ENCODE data around the gene ACKR2. TPM values are rescaled to one million over a fixed set of nuclear protein-coding genes. Genes with fewer than 3 reads are reported as not detected.
A peak's percentile ranks its signal among the peaks of the same experiment; 100 is the strongest.

Gene ACKR2
- total and polyA plus RNA-seq, 4 donors, result 1.1 to 5.7 (median 3.5) TPM

GRCh38 chr3:42865256-42865655 lies 56.0 kb downstream of the ACKR2 start:
- no peaks in the 10 kb centered on the region for H3K27me3 ChIP-seq (ENCODE audit: control insufficient read depth in 3 of 3, insufficient read depth in 3 of 3, low read length in 2 of 3)
- H3K36me3 ChIP-seq (ENCODE audit: control insufficient read depth in 4 of 4, insufficient read depth in 4 of 4, low read length in 4 of 4), result no peaks in the 10 kb centered on the region
- DNase-seq (no peak), ATAC-seq (ENCODE audit: insufficient read depth, low FRiP score) (no peak)
- no peaks in the 10 kb centered on the region for H3K4me1 ChIP-seq (ENCODE audit: control insufficient read depth in 5 of 5, insufficient read depth in 5 of 5, low read length in 5 of 5)
- WGBS, 2 donors, result 95 to 97% methylated on average over 8 of the region's 8 CpGs
- TF ChIP-seq CTCF (IDR thresholded peaks at IDR 0.05; ENCODE audit: control extremely low read depth, extremely low read depth), result no peak
- no peaks in the 10 kb centered on the region for H3K9me3 ChIP-seq (ENCODE audit: control insufficient read depth in 4 of 4, insufficient read depth in 3 of 4, low read length in 3 of 4)
- no peak overlapping the region for H3K9ac ChIP-seq (ENCODE audit: insufficient read depth in 1 of 2, low read length in 2 of 2)
- H3K27ac ChIP-seq (ENCODE audit: low read depth in 1 of 2, low read length in 1 of 2), result no peak overlapping the region
- H3K4me3 ChIP-seq, result no peak overlapping the region

DNA sequence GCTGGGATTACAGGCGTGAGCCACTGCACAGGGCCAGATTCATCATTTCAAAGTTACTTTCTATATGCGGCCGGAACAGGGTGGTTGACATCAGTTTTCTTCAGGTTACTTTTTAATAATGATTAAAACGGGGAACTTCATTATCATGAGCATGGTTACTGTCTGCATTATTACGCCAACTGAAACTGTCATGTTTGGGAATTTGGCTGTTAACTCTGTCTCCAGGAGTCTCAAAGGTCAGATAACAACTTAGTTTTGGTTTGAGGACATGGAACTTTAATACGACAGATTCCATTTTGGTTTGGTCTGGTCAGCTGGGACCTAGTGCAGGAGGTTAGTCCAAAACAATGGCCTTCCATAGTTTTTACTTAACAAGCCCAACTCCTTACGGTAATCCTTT lies 57.9 kb downstream of the ACKR2 start:
- no peaks in the 10 kb centered on the region for H3K9me3 ChIP-seq (ENCODE audit: control insufficient read depth in 4 of 4, insufficient read depth in 3 of 4, low read length in 3 of 4)
- H3K36me3 ChIP-seq (ENCODE audit: control insufficient read depth in 4 of 4, insufficient read depth in 4 of 4, low read length in 4 of 4), result no peaks in the 10 kb centered on the region
- H3K4me1 ChIP-seq (ENCODE audit: control insufficient read depth in 5 of 5, insufficient read depth in 5 of 5, low read length in 5 of 5), result peaks cover 0 to 9% (median 2%) of the 10 kb centered on the region in 5 donors
- H3K27ac ChIP-seq (ENCODE audit: low read depth in 1 of 2, low read length in 1 of 2), result no peak overlapping the region
- 87 to 95% methylated on average over 7 of the region's 7 CpGs for WGBS, 2 donors
- DNase-seq (no peak), ATAC-seq (ENCODE audit: insufficient read depth, low FRiP score) (no peak)
- H3K4me3 ChIP-seq, result no peak overlapping the region
- H3K27me3 ChIP-seq (ENCODE audit: control insufficient read depth in 3 of 3, insufficient read depth in 3 of 3, low read length in 2 of 3), result no peaks in the 10 kb centered on the region
- no peak for TF ChIP-seq CTCF (IDR thresholded peaks at IDR 0.05; ENCODE audit: control extremely low read depth, extremely low read depth)
- H3K9ac ChIP-seq (ENCODE audit: insufficient read depth in 1 of 2, low read length in 2 of 2), result no peak overlapping the region

DNA sequence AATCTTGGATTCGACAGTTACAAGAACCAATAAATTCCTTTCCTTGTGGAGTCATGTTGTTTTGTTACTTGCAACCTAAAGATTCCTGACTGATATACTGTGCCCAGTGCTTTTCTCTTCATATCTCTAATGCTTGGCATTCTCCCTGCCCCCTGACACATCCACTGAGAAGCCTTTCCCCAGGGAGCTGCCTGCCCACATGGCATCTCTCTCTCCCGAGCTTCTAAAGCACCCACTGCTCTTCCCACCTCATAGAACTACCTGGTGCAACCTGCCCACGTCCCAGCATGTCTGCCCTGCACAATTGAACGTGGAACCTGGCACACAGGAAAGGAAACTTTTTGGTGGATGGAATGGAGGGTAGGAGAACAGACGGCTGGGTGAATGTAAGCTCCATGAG lies 59.6 kb downstream of the ACKR2 start:
- no peak for TF ChIP-seq CTCF (IDR thresholded peaks at IDR 0.05; ENCODE audit: control extremely low read depth, extremely low read depth)
- Histone ChIP-seq H3K9ac (ENCODE audit: insufficient read depth in 1 of 2, low read length in 2 of 2) (no peak overlapping the region), H3K4me3 (no peak overlapping the region), H3K4me1 (ENCODE audit: control insufficient read depth in 5 of 5, insufficient read depth in 5 of 5, low read length in 5 of 5) (peaks cover 0 to 17% (median 5%) of the 10 kb centered on the region in 5 donors), H3K9me3 (ENCODE audit: control insufficient read depth in 4 of 4, insufficient read depth in 3 of 4, low read length in 3 of 4) (no peaks in the 10 kb centered on the region), H3K27ac (ENCODE audit: low read depth in 1 of 2, low read length in 1 of 2) (no peak overlapping the region), H3K36me3 (ENCODE audit: control insufficient read depth in 4 of 4, insufficient read depth in 4 of 4, low read length in 4 of 4) (no peaks in the 10 kb centered on the region), H3K27me3 (ENCODE audit: control insufficient read depth in 3 of 3, insufficient read depth in 3 of 3, low read length in 2 of 3) (no peaks in the 10 kb centered on the region)
- WGBS, 2 donors, result 80 to 83% methylated on average over 5 of the region's 5 CpGs
- ATAC-seq (ENCODE audit: insufficient read depth, low FRiP score) (no peak), DNase-seq (no peak)

DNA sequence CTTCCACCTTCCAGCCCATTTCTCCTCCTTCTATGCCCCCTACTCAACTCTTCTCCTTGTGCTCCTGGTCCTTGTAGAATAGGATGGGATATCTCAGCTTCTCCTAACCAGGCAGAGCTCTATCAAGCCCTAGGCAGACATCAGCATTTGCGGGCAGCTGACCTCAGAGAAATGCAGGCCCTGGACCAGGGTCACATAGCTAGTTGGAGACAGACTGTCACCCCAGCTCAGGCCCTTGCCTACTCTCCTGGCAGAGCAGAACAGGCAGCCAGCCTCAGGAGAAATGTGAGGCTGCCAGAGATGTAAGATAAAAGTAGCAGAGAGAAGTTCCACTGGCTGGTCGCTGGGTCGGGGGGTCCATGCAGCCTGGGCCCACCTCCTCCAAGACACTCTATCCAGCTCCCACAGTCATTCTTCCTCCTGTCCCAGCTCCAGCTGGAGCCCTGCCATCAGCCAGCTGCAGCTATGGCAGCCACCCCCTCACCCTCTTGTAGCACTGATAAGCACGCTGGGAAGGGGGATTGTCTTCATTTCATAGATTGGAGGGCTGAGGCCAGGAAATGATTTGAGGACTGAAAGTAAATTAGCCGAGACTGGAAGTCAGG lies 62.4 kb downstream of the ACKR2 start:
- 43 to 65% methylated on average over 5 of the region's 5 CpGs for WGBS, 2 donors
- peaks cover 0 to 17% (median 5%) of the 10 kb centered on the region in 5 donors for H3K4me1 ChIP-seq (ENCODE audit: control insufficient read depth in 5 of 5, insufficient read depth in 5 of 5, low read length in 5 of 5)
- TF ChIP-seq CTCF (IDR thresholded peaks at IDR 0.05; ENCODE audit: control extremely low read depth, extremely low read depth), result no peak
- no peak for ATAC-seq (ENCODE audit: insufficient read depth, low FRiP score)
- H3K27ac ChIP-seq (ENCODE audit: low read depth in 1 of 2, low read length in 1 of 2), result no peak overlapping the region
- DNase-seq, result peak; percentile 75 to 79 (median 76)
- H3K9ac ChIP-seq (ENCODE audit: insufficient read depth in 1 of 2, low read length in 2 of 2), result no peak overlapping the region
- H3K9me3 ChIP-seq (ENCODE audit: control insufficient read depth in 4 of 4, insufficient read depth in 3 of 4, low read length in 3 of 4), result no peaks in the 10 kb centered on the region
- H3K27me3 ChIP-seq (ENCODE audit: control insufficient read depth in 3 of 3, insufficient read depth in 3 of 3, low read length in 2 of 3), result no peaks in the 10 kb centered on the region
- no peaks in the 10 kb centered on the region for H3K36me3 ChIP-seq (ENCODE audit: control insufficient read depth in 4 of 4, insufficient read depth in 4 of 4, low read length in 4 of 4)
- no peak overlapping the region for H3K4me3 ChIP-seq

All from lung (tissue), 12 donors.